Choroid plexus epithelial cell (primary cell): ENCODE measurements around the gene OR5B2.
A peak's percentile ranks its signal among the peaks of the same experiment; 100 is the strongest.

Experiments
- DNase-seq: peaks from one replicate; pipeline ENCODE4 v3.0.0-alpha.2; 2010; ENCODE audit warnings: low read depth
- H3K4me3 ChIP-seq: 2 replicates; pipeline ENCODE4 v1.5.1; 2011; ENCODE audit warnings: low read depth, mild to moderate bottlenecking, control low read depth, low read length, moderate library complexity
- CTCF ChIP-seq: conservative IDR thresholded peaks from 2 replicates; pipeline ENCODE4 v1.5.1; 2011; ENCODE audit warnings: low read depth, mild to moderate bottlenecking, control low read depth, inconsistent platforms, low read length, moderate library complexity

The OR5B2 gene

GRCh38 chr11:58395581-58395980 is 32.3 kb downstream of the OR5B2 start:
- no peak overlapping the region for H3K4me3 ChIP-seq
- no peak for DNase-seq
- TF ChIP-seq CTCF: no peak

- no peak for TF ChIP-seq CTCF
- no peak overlapping the region for H3K4me3 ChIP-seq
- DNase-seq: peak; percentile 73
Measured at GRCh38 chr11:58394195-58394594, 33.7 kb downstream of the OR5B2 start.

- no peak for TF ChIP-seq CTCF
- DNase-seq: no peak
- no peak overlapping the region for H3K4me3 ChIP-seq
Measured at GRCh38 chr11:58392746-58393145, 35.2 kb downstream of the OR5B2 start.

GRCh38 chr11:58391879-58392278 is 36.0 kb downstream of the OR5B2 start:
- no peak for DNase-seq
- H3K4me3 ChIP-seq: no peak overlapping the region
- TF ChIP-seq CTCF: no peak

GRCh38 chr11:58390551-58391063 is 37.3 kb downstream of the OR5B2 start:
- no peak for DNase-seq
- TF ChIP-seq CTCF: no peak
- H3K4me3 ChIP-seq: no peak overlapping the region
